GM12878 (cell line): ENCODE measurements around the gene TEX22. TPM values are rescaled to one million over a fixed set of nuclear protein-coding genes. Genes with fewer than 3 reads are reported as not detected.

Experiments used
- ATAC-seq: fragments of 200-7000 bp; cut with Tn5 transposase; 3 replicates; pipeline ENCODE4 v1.9.1; 2020; ENCODE audit warnings: mild to moderate bottlenecking, moderate library complexity
- BruUV-seq: library from RNA; stranded (reverse); fragments of 400-500 nt; replicated peaks from 2 replicates; lab custom pipeline; 2021; lab: Mats Ljungman, UMichigan
- CTCF ChIA-PET: fragments of 300-600 bp; sonication (Branson Sonifier 250); formaldehyde crosslinking; extraction: SDS; loops from one replicate; lab custom pipeline; 2021; ENCODE audit warnings: inconsistent platforms; lab: Yijun Ruan, JAX
- POLR2A ChIA-PET: fragments of 350-600 bp; formaldehyde crosslinking; extraction: SDS; loops from one replicate; lab custom pipeline; 2021; ENCODE audit warnings: inconsistent platforms; lab: Charles Lee
- RAD21 ChIA-PET: fragments of 300-600 bp; sonication (Branson Sonifier 250); formaldehyde crosslinking; loops from one replicate; lab custom pipeline; 2023; ENCODE audit warnings: antibody characterized with exemption; ENCODE audit not compliant: unreplicated experiment; lab: Charles Lee
- SMC1A ChIA-PET: fragments of 300-600 bp; sonication (Branson Sonifier 250); formaldehyde crosslinking; loops from one replicate; lab custom pipeline; 2023; ENCODE audit not compliant: unreplicated experiment, uncharacterized antibody; lab: Charles Lee
- DNase-seq: peaks from one replicate; pipeline ENCODE4 v3.0.0-alpha.2; 2011; ENCODE audit warnings: low read depth, low spot score
- FAIRE-seq: peaks from 3 replicates; lab custom pipeline; 2011; peaks lifted over from hg19 to GRCh38; lab: Jason Lieb, UNC
- H2AFZ ChIP-seq: 2 replicates; pipeline ENCODE4 v1.6.0; 2011; ENCODE audit warnings: low read depth, low read length, control low read depth; ENCODE audit not compliant: control insufficient read depth
- H3K27ac ChIP-seq: 2 replicates; pipeline ENCODE4 v1.5.1; 2011; ENCODE audit warnings: control low read depth; ENCODE audit not compliant: control insufficient read depth, insufficient read depth
- H3K27me3 ChIP-seq, 2 experiments: replicated peaks in 1 of 2; 2 replicates each; pipeline versions ENCODE4 v1.6.0 to v1.6.1; 2011; ENCODE audit warnings: low read length in 1 of 2; ENCODE audit not compliant: control insufficient read depth in 2 of 2, insufficient read depth in 2 of 2
- H3K36me3 ChIP-seq, 2 experiments: 2 replicates each; pipeline ENCODE4 v1.5.1; 2011; ENCODE audit warnings: low read length in 1 of 2; ENCODE audit not compliant: control insufficient read depth in 2 of 2, insufficient read depth in 2 of 2
- H3K4me1 ChIP-seq: 2 replicates; pipeline ENCODE4 v1.6.1; 2011; ENCODE audit warnings: mild to moderate bottlenecking, low read length, moderate library complexity, mixed read lengths; ENCODE audit not compliant: control insufficient read depth, insufficient read depth
- H3K4me2 ChIP-seq: 2 replicates; pipeline ENCODE4 v1.6.0; 2011; ENCODE audit warnings: control low read depth; ENCODE audit not compliant: control insufficient read depth, insufficient read depth
- H3K4me3 ChIP-seq: fragments of 200-600 bp; sonication (generic); 2 replicates; pipeline ENCODE4 v1.5.1; 2016
- H3K79me2 ChIP-seq: 2 replicates; pipeline ENCODE4 v1.6.0; 2011; ENCODE audit warnings: low read length; ENCODE audit not compliant: control insufficient read depth, insufficient read depth
- H3K9ac ChIP-seq: 2 replicates; pipeline ENCODE4 v1.8.0; 2011; ENCODE audit warnings: low read length, control low read depth, mixed read lengths; ENCODE audit not compliant: control insufficient read depth, insufficient read depth
- H3K9me3 ChIP-seq: replicated peaks from 3 replicates; pipeline ENCODE4 v1.5.1; 2011; ENCODE audit warnings: mild to moderate bottlenecking, low read length; ENCODE audit not compliant: control insufficient read depth, insufficient read depth
- H4K20me1 ChIP-seq: 2 replicates; pipeline ENCODE4 v1.6.0; 2011; ENCODE audit not compliant: control insufficient read depth, insufficient read depth
- ASH2L ChIP-seq: fragments of 300-600, 200-600 bp; sonication (generic); IDR thresholded peaks from 2 replicates; pipeline ENCODE4 v1.6.1; 2017; ENCODE audit warnings: low read depth, mild to moderate bottlenecking, borderline replicate concordance
- CEBPB ChIP-seq, 2 experiments: fragments of 150-350 bp in 1 of 2; IDR thresholded peaks; 2 replicates each; pipeline ENCODE4 v1.6.1; 2012 to 2014; ENCODE audit warnings: low read depth in 2 of 2, low read length in 2 of 2, borderline replicate concordance in 1 of 2, inconsistent platforms in 1 of 2
- CTCF ChIP-seq, 3 experiments: IDR thresholded peaks in 2 of 3; conservative IDR thresholded peaks in 1 of 3; 2 replicates each; pipeline ENCODE4 v1.5.1; 2011; ENCODE audit warnings: low read depth in 3 of 3, low read length in 3 of 3, mild to moderate bottlenecking in 3 of 3, control low read depth in 2 of 3, moderate library complexity in 2 of 3, inconsistent platforms in 1 of 3, mixed read lengths in 1 of 3; ENCODE audit not compliant: control insufficient read depth in 2 of 3, insufficient read depth in 1 of 3; ENCODE audit errors: extremely low read depth in 1 of 3
- E4F1 ChIP-seq: fragments of 450-650 bp; IDR thresholded peaks from 2 replicates; pipeline ENCODE4 v1.6.1; 2018; ENCODE audit warnings: borderline replicate concordance, mild to moderate bottlenecking; ENCODE audit not compliant: partially characterized antibody
- MYB ChIP-seq: fragments of 150-350 bp; IDR thresholded peaks from 2 replicates; pipeline ENCODE4 v1.6.1; 2014; ENCODE audit warnings: mild to moderate bottlenecking, low read depth, low read length, borderline replicate concordance
- NRF1 ChIP-seq: conservative IDR thresholded peaks from 2 replicates; pipeline ENCODE4 v1.6.1; 2011; ENCODE audit warnings: mild to moderate bottlenecking, low read depth, low read length, improper control_type of control experiment
- SMAD5 ChIP-seq: IDR thresholded peaks from 2 replicates; pipeline ENCODE4 v1.6.1; 2016; ENCODE audit warnings: antibody characterized with exemption, low read depth
- ZBED1 ChIP-seq: IDR thresholded peaks from 2 replicates; pipeline ENCODE4 v1.6.1; 2016; ENCODE audit warnings: borderline replicate concordance
- ZNF24 ChIP-seq: fragments of 450-650 bp; IDR thresholded peaks from 2 replicates; pipeline ENCODE4 v1.6.1; 2017; ENCODE audit warnings: antibody characterized with exemption, mild to moderate bottlenecking
- ZNF384 ChIP-seq: IDR thresholded peaks from 2 replicates; pipeline ENCODE4 v1.6.1; 2012; ENCODE audit warnings: low read depth, mild to moderate bottlenecking, low read length, improper control_type of control experiment, borderline replicate concordance
- ZNF592 ChIP-seq: fragments of 450-650 bp; IDR thresholded peaks from 2 replicates; pipeline ENCODE4 v1.6.1; 2017; ENCODE audit warnings: mild to moderate bottlenecking, moderate library complexity
- WGBS: methylation state at CpG from one replicate; pipeline ENCODE4 v1.1.6; 2016; ENCODE audit warnings: low lambda C conversion rate; ENCODE audit not compliant: insufficient replicate concordance, insufficient coverage; ENCODE audit errors: missing lambda C conversion rate; 5-methylcytosine and 5-hydroxymethylcytosine counted together
- in situ Hi-C: fragments of 300-500 bp; cut with MboI; formaldehyde crosslinking; loops from 9 replicates; pipeline ENCODE4 v1.14.3; 2018; ENCODE audit warnings: mixed read lengths
- intact Hi-C: fragments of 100-400 bp; cut with micrococcal nuclease; formaldehyde crosslinking; loops from one replicate; pipeline ENCODE4 v1.14.2; 2022; ENCODE audit not compliant: unreplicated experiment
- polyA plus RNA-seq, 11 experiments: library from polyadenylated mRNA; depleted of rRNA in 4 of 11; unstranded in 6 of 11; stranded (reverse) in 5 of 11; fragments of >200 nt; fragmentation: Nextera tagmentation in 4 of 11; fragmentation: Illumina TruSeq in 1 of 11; extraction: Ambion mirVana in 4 of 11; extraction: Trizol in 1 of 11; gene quantifications; 1 replicate in 1 of 11; 2 replicates in 10 of 11; pipeline versions ENCODE4 v1.2.1 to v1.2.3, GENCODE V29; 2011 to 2016; ENCODE audit warnings: inconsistent platforms in 2 of 11, missing spikeins in 2 of 11, low read depth in 1 of 11
- total RNA-seq, 4 experiments: library from RNA; depleted of rRNA in 3 of 4; stranded (reverse); fragments of >200 nt in 3 of 4; fragmentation: Illumina TruSeq in 1 of 4; extraction: Trizol in 1 of 4; gene quantifications; 2 replicates each; pipeline versions ENCODE4 v1.2.1 to v1.2.3, GENCODE V29; 2013 to 2021

The TEX22 gene
- total and polyA plus RNA-seq, 10 of the 15 experiments (the other 5 are each of a cell fraction or from before 2014, with no cell fraction given), result 0.02 to 4.0 (median 0.63) TPM; not detected in 1

- TF ChIP-seq SMAD5 (no peak), ZBED1 (no peak), E4F1 (no peak), CTCF (IDR thresholded peaks at IDR 0.05 in 2 of 3, conservative IDR thresholded peaks at IDR 0.05 in 1 of 3; ENCODE audit: control insufficient read depth in 2 of 3, extremely low read depth in 1 of 3, insufficient read depth in 1 of 3, low read depth in 3 of 3, low read length in 3 of 3) (no peak), ZNF24 (no peak), ASH2L (no peak), NRF1 (no peak), MYB (no peak), ZNF592 (no peak), CEBPB (IDR thresholded peaks at IDR 0.05; ENCODE audit: borderline replicate concordance in 1 of 2, low read depth in 2 of 2, low read length in 2 of 2) (no peak), ZNF384 (no peak)
- POLR2A ChIA-PET, result interaction anchor here (0.7 kb wide), 2 partner anchors 120 to 856 kb away, joined by 3 read pairs; no protein-coding TSS in a partner anchor
- no TSS peak for BruUV-seq
- Histone ChIP-seq H3K27ac (no peak overlapping the region), H3K4me3 (peak overlapping the region; percentile 8; the same call in 1 of the 2 replicates), H3K4me1 (0 out of 2 replicates have a peak, but pooled peaks cover 4% of the 10 kb centered on the region), H2AFZ (peak overlapping the region; percentile 82; the same call in 1 of the 2 replicates), H3K9me3 (no peaks in the 10 kb centered on the region), H3K4me2 (peak overlapping the region; percentile 71), H3K9ac (no peak overlapping the region; the same call in 1 of the 2 replicates), H3K36me3 (no peaks in the 10 kb centered on the region), H4K20me1 (no peaks in the 10 kb centered on the region), H3K27me3 (peaks cover 3 to 7% of the 10 kb centered on the region in 2 experiments; a peak in 3 of 4 replicates), H3K79me2 (peaks cover 10% of the 10 kb centered on the region)
- intact Hi-C loops (no loop called here), in situ Hi-C loops (no loop called here)
- DNase-seq, result no peak
- no peak for FAIRE-seq
- CTCF ChIA-PET, result interaction anchor here (0.9 to 1.0 kb wide), 3 partner anchors 12 to 74 kb away, joined by 3 to 5 read pairs (median 3); no protein-coding TSS in a partner anchor
- ATAC-seq, result no peak
- RAD21 ChIA-PET, result no interaction called here
- 86% methylated on average over 25 of the region's 25 CpGs for WGBS
- SMC1A ChIA-PET, result no interaction called here
Observed at GRCh38 chr14:105415481-105416428, 17.4 kb downstream of the TEX22 start.
